Measurements from ENCODE around the gene KCNJ6. TPM values are rescaled to one million over a fixed set of nuclear protein-coding genes. Genes with fewer than 3 reads are reported as not detected.

The KCNJ6 gene
- total RNA-seq, 1 experiment from 2014 or later: not detected

- no peak for TF ChIP-seq CTCF (IDR thresholded peaks at IDR 0.05 in 2 of 3, conservative IDR thresholded peaks at IDR 0.05 in 1 of 3; ENCODE audit: borderline replicate concordance in 1 of 3, insufficient read depth in 1 of 3, low read depth in 2 of 3, low read length in 2 of 3)
- TF ChIP-seq CBX3 (IDR thresholded peaks at IDR 0.05; ENCODE audit: low read depth): no peak
- no peak for TF ChIP-seq EGR1 (IDR thresholded peaks at IDR 0.05; ENCODE audit: low read depth)
- no peak for TF ChIP-seq POLR2A (IDR thresholded peaks at IDR 0.05; ENCODE audit: borderline replicate concordance, extremely low read depth, insufficient read depth, insufficient read length)
- no peak for TF ChIP-seq RAD21 (IDR thresholded peaks at IDR 0.05; ENCODE audit: low read depth)
- TF ChIP-seq SRF (IDR thresholded peaks at IDR 0.05; ENCODE audit: low read depth): no peak
- TF ChIP-seq ZNF274 (IDR thresholded peaks at IDR 0.05; ENCODE audit: low read depth, low read length): no peak
- no peak for TF ChIP-seq JUND (IDR thresholded peaks at IDR 0.05)
- TF ChIP-seq MAX (IDR thresholded peaks at IDR 0.05): no peak
- TF ChIP-seq EZH2 (IDR thresholded peaks at IDR 0.05): no peak
Measured at GRCh38 chr21:37944496-37944895, 28.2 kb upstream of the KCNJ6 start (continued).

GRCh38 chr21:37940691-37941090 is 24.4 kb upstream of the KCNJ6 start:
- ChIA-PET RAD21 (ENCODE audit: low non-redundant PET in 1 of 2, low total read pairs in 2 of 2, uncharacterized antibody in 2 of 2, unreplicated experiment in 2 of 2) (no interaction called here), POLR2A (no interaction called here), CTCF (no interaction called here)
- DNase-seq (ENCODE audit: low read depth, low spot score) (no peak), ATAC-seq (no peak)
- Histone ChIP-seq H3K9me2 (ENCODE audit: insufficient read depth) (no peaks in the 10 kb centered on the region), H4K20me1 (ENCODE audit: insufficient read depth) (no peaks in the 10 kb centered on the region), H3K4me1 (ENCODE audit: control insufficient read depth in 1 of 2, insufficient read depth in 2 of 2, low read length in 2 of 2) (no peaks in the 10 kb centered on the region), H3K36me3 (ENCODE audit: control insufficient read depth in 1 of 2, insufficient read depth in 2 of 2, low read length in 2 of 2) (no peaks in the 10 kb centered on the region), H3K4me2 (ENCODE audit: low read length) (no peak overlapping the region), H3K4me3 (replicated peaks in 1 of 2; ENCODE audit: low read depth in 1 of 2, low read length in 2 of 2) (no peak overlapping the region), H3K9ac (ENCODE audit: low read length) (no peak overlapping the region), H3K79me2 (ENCODE audit: insufficient read depth, low read length) (no peaks in the 10 kb centered on the region), H3K9me3 (ENCODE audit: control insufficient read depth in 1 of 2, insufficient read depth in 1 of 2, low read depth in 1 of 2, low read length in 2 of 2) (peaks cover 0 to 8% of the 10 kb centered on the region in 2 experiments; a peak in 2 of 4 replicates), H3K27me3 (ENCODE audit: insufficient read depth, low read length) (no peaks in the 10 kb centered on the region), H3K27ac (ENCODE audit: low read depth, low read length) (no peak overlapping the region), H2AFZ (ENCODE audit: low read depth, low read length, poor library complexity, severe bottlenecking) (no peak overlapping the region)
- no TSS peak for BruUV-seq (replicated peaks)
- intact Hi-C loops (cut with micrococcal nuclease): no loop called here
- TF ChIP-seq JUND (IDR thresholded peaks at IDR 0.05): no peak
- no peak for TF ChIP-seq POLR2A (IDR thresholded peaks at IDR 0.05; ENCODE audit: borderline replicate concordance, extremely low read depth, insufficient read depth, insufficient read length)
- TF ChIP-seq EZH2 (IDR thresholded peaks at IDR 0.05): no peak
- no peak for TF ChIP-seq CEBPB (IDR thresholded peaks at IDR 0.05; ENCODE audit: low read depth)
- no peak for TF ChIP-seq SP1 (IDR thresholded peaks at IDR 0.05; ENCODE audit: low read depth)
- TF ChIP-seq ZBTB33 (IDR thresholded peaks at IDR 0.05; ENCODE audit: extremely low read depth, insufficient replicate concordance, low read length): no peak
- TF ChIP-seq SRF (IDR thresholded peaks at IDR 0.05; ENCODE audit: low read depth): no peak
- no peak for TF ChIP-seq YY1 (IDR thresholded peaks at IDR 0.05; ENCODE audit: extremely low read depth, insufficient replicate concordance, low read depth, low read length)
- TF ChIP-seq TCF7L2 (IDR thresholded peaks at IDR 0.05; ENCODE audit: borderline replicate concordance, extremely low read depth, insufficient read depth, insufficient read length): no peak
- TF ChIP-seq ATF3 (IDR thresholded peaks at IDR 0.05): no peak
- no peak for TF ChIP-seq CBX3 (IDR thresholded peaks at IDR 0.05; ENCODE audit: low read depth)
- TF ChIP-seq REST (IDR thresholded peaks at IDR 0.05; ENCODE audit: low read depth): no peak
- no peak for TF ChIP-seq ELF1 (IDR thresholded peaks at IDR 0.05; ENCODE audit: borderline replicate concordance, low read depth)

Data from HCT116 (cell line).